HCT116 (cell line): ENCODE results near the gene ZNF414. TPM values are rescaled to one million over a fixed set of nuclear protein-coding genes. Genes with fewer than 3 reads are reported as not detected.

ENCODE experiments used
- ATAC-seq: fragments of 200-7000 bp; cut with Tn5 transposase; 2 replicates; pipeline ENCODE4 v1.9.1; 2020; ENCODE audit warnings: mild to moderate bottlenecking, moderate library complexity
- BruUV-seq: library from RNA; stranded (reverse); fragments of 400-500 nt; replicated peaks from 2 replicates; lab custom pipeline; 2021; lab: Mats Ljungman, UMichigan
- CTCF ChIA-PET: fragments of 300-600 bp; sonication (Branson Sonifier 250); formaldehyde crosslinking; loops from one replicate; lab custom pipeline; 2021; ENCODE audit warnings: antibody characterized with exemption; lab: Charles Lee
- POLR2A ChIA-PET: fragments of 300-600, 350-600 bp; sonication (Branson Sonifier 250); formaldehyde crosslinking; loops from one replicate; lab custom pipeline; 2021; ENCODE audit warnings: antibody characterized with exemption; lab: Charles Lee
- RAD21 ChIA-PET, 2 experiments: fragments of 300-600 bp; sonication (Branson Sonifier 250); formaldehyde crosslinking; loops; one replicate each; lab custom pipeline; 2023; ENCODE audit warnings: low total read pairs in 2 of 2; ENCODE audit not compliant: uncharacterized antibody in 2 of 2, unreplicated experiment in 2 of 2, low non-redundant PET in 1 of 2; lab: Charles Lee
- DNase-seq: peaks from one replicate; pipeline ENCODE4 v3.0.0-alpha.2; 2010; ENCODE audit warnings: low read depth, low spot score
- H2AFZ ChIP-seq: fragments of 200-600 bp; shearing (Covaris generic), sonication (generic); 2 replicates; pipeline ENCODE4 v1.6.1; 2017; ENCODE audit warnings: low read depth, mixed run types, mixed read lengths, antibody characterized with exemption, low read length; ENCODE audit not compliant: poor library complexity, severe bottlenecking
- H3K27ac ChIP-seq: 2 replicates; pipeline ENCODE4 v1.5.1; 2012; ENCODE audit warnings: low read depth, low read length
- H3K27me3 ChIP-seq: fragments of 200-600 bp; sonication (generic); 2 replicates; pipeline ENCODE4 v1.6.1; 2016; ENCODE audit warnings: mixed run types, low read length, mixed read lengths; ENCODE audit not compliant: insufficient read depth
- H3K36me3 ChIP-seq, 2 experiments: fragments of 200-500 bp in 1 of 2; fragments of 200-600 bp in 1 of 2; sonication (Bioruptor generic) in 1 of 2; sonication (generic) in 1 of 2; 2 replicates each; pipeline versions ENCODE4 v1.5.1 to v1.6.1; 2014 to 2016; ENCODE audit warnings: low read length in 2 of 2, inconsistent platforms in 1 of 2, mixed read lengths in 1 of 2, mixed run types in 1 of 2; ENCODE audit not compliant: insufficient read depth in 2 of 2, control insufficient read depth in 1 of 2
- H3K4me1 ChIP-seq, 2 experiments: fragments of 200-600 bp in 1 of 2; sonication (generic) in 1 of 2; 2 replicates each; pipeline versions ENCODE4 v1.5.1 to v1.6.1; 2012 to 2017; ENCODE audit warnings: low read length in 2 of 2, inconsistent platforms in 1 of 2, mild to moderate bottlenecking in 1 of 2, mixed read lengths in 1 of 2, mixed run types in 1 of 2, moderate library complexity in 1 of 2; ENCODE audit not compliant: insufficient read depth in 2 of 2, control insufficient read depth in 1 of 2
- H3K4me2 ChIP-seq: fragments of 200-600 bp; sonication (generic); 2 replicates; pipeline ENCODE4 v1.6.1; 2017; ENCODE audit warnings: mixed run types, low read length, mixed read lengths
- H3K4me3 ChIP-seq, 2 experiments: fragments of 200-600 bp in 1 of 2; sonication (generic) in 1 of 2; replicated peaks in 1 of 2; 2 replicates each; pipeline ENCODE4 v1.5.1; 2011 to 2016; ENCODE audit warnings: low read length in 2 of 2, control low read depth in 1 of 2, low read depth in 1 of 2, mild to moderate bottlenecking in 1 of 2, mixed read lengths in 1 of 2, mixed run types in 1 of 2
- H3K79me2 ChIP-seq: fragments of 200-600 bp; sonication (generic); 2 replicates; pipeline ENCODE4 v1.6.1; 2017; ENCODE audit warnings: mild to moderate bottlenecking, mixed run types, low read length, moderate library complexity, mixed read lengths; ENCODE audit not compliant: insufficient read depth
- H3K9ac ChIP-seq: fragments of 200-600 bp; sonication (generic); 2 replicates; pipeline ENCODE4 v1.6.1; 2016; ENCODE audit warnings: low read length, mixed read lengths
- H3K9me2 ChIP-seq: fragments of 200-600 bp; sonication (generic), shearing (Covaris generic); 2 replicates; pipeline ENCODE4 v1.6.1; 2017; ENCODE audit warnings: mixed run types, mild to moderate bottlenecking, moderate library complexity; ENCODE audit not compliant: insufficient read depth
- H3K9me3 ChIP-seq, 2 experiments: fragments of 200-500 bp in 1 of 2; fragments of 200-600 bp in 1 of 2; sonication (Bioruptor generic) in 1 of 2; sonication (generic) in 1 of 2; 2 replicates each; pipeline ENCODE4 v1.6.1; 2014 to 2017; ENCODE audit warnings: low read length in 2 of 2, mixed read lengths in 2 of 2, inconsistent platforms in 1 of 2, low read depth in 1 of 2, mild to moderate bottlenecking in 1 of 2, mixed run types in 1 of 2, moderate library complexity in 1 of 2; ENCODE audit not compliant: control insufficient read depth in 1 of 2, insufficient read depth in 1 of 2
- H4K20me1 ChIP-seq: fragments of 200-600 bp; sonication (generic), shearing (Covaris generic); 2 replicates; pipeline ENCODE4 v1.6.1; 2017; ENCODE audit warnings: mixed run types, mild to moderate bottlenecking, moderate library complexity; ENCODE audit not compliant: insufficient read depth
- JUND ChIP-seq: IDR thresholded peaks from 2 replicates; pipeline ENCODE4 v1.6.1; 2012
- YY1 ChIP-seq: IDR thresholded peaks from 2 replicates; pipeline ENCODE4 v1.6.1; 2011; ENCODE audit warnings: low read length, low read depth, moderate library complexity, mild to moderate bottlenecking; ENCODE audit not compliant: insufficient replicate concordance; ENCODE audit errors: extremely low read depth
- ZFX ChIP-seq: fragments of 450-650 bp; IDR thresholded peaks from 2 replicates; pipeline ENCODE4 v1.6.1; 2017
- intact Hi-C: fragments of 100-400 bp; cut with micrococcal nuclease; formaldehyde crosslinking; loops from 2 replicates; pipeline ENCODE4 v1.10.0; 2022
- total RNA-seq: library from RNA; stranded (reverse); gene quantifications from one replicate; pipeline ENCODE4 v1.2.1, GENCODE V29; 2021; ENCODE audit not compliant: unreplicated experiment

The ZNF414 gene
- total RNA-seq, 1 experiment from 2014 or later, result 31.9 TPM

DNA sequence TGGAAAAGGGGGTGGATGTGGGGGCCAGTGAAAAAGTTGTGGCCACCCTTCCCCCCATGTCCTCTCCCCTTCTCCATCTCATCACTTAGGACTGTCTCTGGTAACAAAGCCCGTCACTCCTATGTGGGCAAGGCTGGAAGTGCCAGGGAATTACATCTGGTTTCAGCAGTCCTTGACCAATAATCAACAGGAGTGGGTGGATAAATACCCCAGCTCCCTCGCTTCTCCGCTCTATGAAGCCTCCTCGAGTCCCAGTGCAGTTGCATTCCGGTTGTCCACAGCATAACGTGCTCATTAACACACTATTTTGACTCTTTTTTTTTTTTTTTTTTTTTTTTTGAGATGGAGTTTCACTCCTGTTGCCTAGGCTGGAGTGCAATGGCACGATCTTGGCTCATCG is 31.8 kb upstream of the ZNF414 start:
- Histone ChIP-seq H2AFZ (no peak overlapping the region), H3K27me3 (no peaks in the 10 kb centered on the region), H3K9me2 (no peaks in the 10 kb centered on the region), H3K9ac (no peak overlapping the region), H3K79me2 (no peaks in the 10 kb centered on the region), H3K27ac (no peak overlapping the region), H3K36me3 (no peaks in the 10 kb centered on the region), H3K4me3 (no peak overlapping the region), H3K9me3 (no peaks in the 10 kb centered on the region), H3K4me1 (no peaks in the 10 kb centered on the region), H4K20me1 (no peaks in the 10 kb centered on the region), H3K4me2 (no peak overlapping the region)
- intact Hi-C loops, result no loop called here
- RAD21 ChIA-PET, result no interaction called here
- CTCF ChIA-PET, result no interaction called here
- BruUV-seq, result no TSS peak
- no peak for TF ChIP-seq JUND
- TF ChIP-seq ZFX, result no peak
- no peak for DNase-seq
- POLR2A ChIA-PET, result no interaction called here
- ATAC-seq, result no peak

GRCh38 chr19:8544168-8544567 is 30.2 kb upstream of the ZNF414 start:
- Histone ChIP-seq H3K27ac (no peak overlapping the region), H3K9ac (no peak overlapping the region), H3K9me3 (no peaks in the 10 kb centered on the region), H3K36me3 (no peaks in the 10 kb centered on the region), H3K4me2 (no peak overlapping the region), H4K20me1 (no peaks in the 10 kb centered on the region), H3K4me3 (no peak overlapping the region), H2AFZ (no peak overlapping the region), H3K4me1 (no peaks in the 10 kb centered on the region), H3K9me2 (no peaks in the 10 kb centered on the region), H3K27me3 (no peaks in the 10 kb centered on the region), H3K79me2 (no peaks in the 10 kb centered on the region)
- intact Hi-C loops, result no loop called here
- BruUV-seq, result no TSS peak
- ChIA-PET CTCF (interaction anchor here (0.6 kb wide), 1 partner anchor 87 kb away, joined by 3 read pairs; no protein-coding TSS in a partner anchor), POLR2A (no interaction called here), RAD21 (no interaction called here)
- DNase-seq (no peak), ATAC-seq (no peak)
- TF ChIP-seq YY1, result no peak
